ENCODE results near the gene CSK. TPM values are rescaled to one million over a fixed set of nuclear protein-coding genes. Genes with fewer than 3 reads are reported as not detected.

The CSK gene
- polyA plus RNA-seq, 4 donors, result 39.4 to 76.8 (median 53.2) TPM

GRCh38 chr15:74804935-74805334 is 23.1 kb downstream of the CSK start:
- peaks cover 4 to 53% (median 10%) of the 10 kb centered on the region in 3 donors for H3K36me3 ChIP-seq (ENCODE audit: control insufficient read depth in 3 of 3, insufficient read depth in 2 of 3, low read depth in 1 of 3, low read length in 3 of 3)
- DNase-seq (no peak), FAIRE-seq (no peak)
- WGBS, 3 donors, result 68 to 84% (median 80%) methylated on average over 6 of the region's 6 CpGs
- H3K27ac ChIP-seq (ENCODE audit: low read depth in 1 of 3, low read length in 2 of 3), result no peak overlapping the region
- peaks cover 2 to 9% (median 7%) of the 10 kb centered on the region in 3 donors for H3K4me1 ChIP-seq (ENCODE audit: control insufficient read depth in 3 of 3, insufficient read depth in 2 of 3, low read depth in 1 of 3, low read length in 2 of 3)
- no peaks in the 10 kb centered on the region for H3K9me3 ChIP-seq (ENCODE audit: control insufficient read depth in 2 of 2, insufficient read depth in 1 of 2, low read depth in 1 of 2, low read length in 1 of 2)
- no peak overlapping the region for H3K4me3 ChIP-seq (ENCODE audit: low read depth in 1 of 3, low read length in 3 of 3)
- no peaks in the 10 kb centered on the region for H3K27me3 ChIP-seq (ENCODE audit: control insufficient read depth in 3 of 3, insufficient read depth in 3 of 3, low read length in 3 of 3)

GRCh38 chr15:74807282-74807681 is 25.4 kb downstream of the CSK start:
- H3K27ac ChIP-seq (ENCODE audit: low read depth in 1 of 3, low read length in 2 of 3), result no peak overlapping the region
- 16 to 42% (median 31%) methylated on average over 5 of the region's 5 CpGs for WGBS, 3 donors
- H3K4me3 ChIP-seq (ENCODE audit: low read depth in 1 of 3, low read length in 3 of 3), result no peak overlapping the region
- H3K4me1 ChIP-seq (ENCODE audit: control insufficient read depth in 3 of 3, insufficient read depth in 2 of 3, low read depth in 1 of 3, low read length in 2 of 3), result peaks cover 0 to 5% (median 2%) of the 10 kb centered on the region in 3 donors
- H3K27me3 ChIP-seq (ENCODE audit: control insufficient read depth in 3 of 3, insufficient read depth in 3 of 3, low read length in 3 of 3), result no peaks in the 10 kb centered on the region
- peaks cover 0 to 29% (median 5%) of the 10 kb centered on the region in 3 donors for H3K36me3 ChIP-seq (ENCODE audit: control insufficient read depth in 3 of 3, insufficient read depth in 2 of 3, low read depth in 1 of 3, low read length in 3 of 3)
- no peak for DNase-seq
- no peak for FAIRE-seq
- no peaks in the 10 kb centered on the region for H3K9me3 ChIP-seq (ENCODE audit: control insufficient read depth in 2 of 2, insufficient read depth in 1 of 2, low read depth in 1 of 2, low read length in 1 of 2)

DNA sequence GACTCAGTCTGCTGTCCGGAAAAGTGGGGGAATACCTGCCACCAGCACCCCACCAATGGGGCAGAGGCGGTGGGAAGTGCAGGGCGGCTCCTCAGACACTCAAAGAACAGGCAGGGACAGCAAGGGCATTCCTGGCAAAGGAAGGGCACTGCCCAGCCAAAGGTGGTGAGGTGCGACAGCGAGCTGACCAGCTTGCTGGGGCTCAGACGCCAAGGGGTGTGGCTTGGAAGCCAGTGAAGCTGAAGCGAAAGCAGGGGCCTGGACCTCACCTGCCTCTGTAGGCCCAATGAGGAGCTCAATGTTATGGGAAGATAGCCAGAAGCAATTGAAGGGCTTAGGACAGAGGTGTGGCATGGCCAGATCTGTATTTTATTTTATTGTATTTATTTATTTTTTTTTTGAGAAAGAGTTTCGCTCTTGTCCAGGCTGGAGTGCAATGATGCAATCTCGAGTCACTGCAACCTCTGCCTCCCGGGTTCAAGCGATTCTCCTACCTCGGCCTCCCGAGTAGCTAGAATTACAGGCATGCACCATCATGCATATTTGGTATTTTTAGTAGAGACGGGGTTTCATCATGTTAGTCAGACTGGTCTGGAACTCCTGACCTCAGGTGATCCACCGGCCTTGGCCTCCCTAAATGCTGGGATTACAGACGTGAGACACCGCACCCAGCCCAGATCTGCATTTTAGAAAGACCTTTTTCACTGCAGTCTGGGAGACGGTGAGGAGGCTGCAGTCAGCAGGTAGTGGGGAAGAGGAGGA is 26.4 kb downstream of the CSK start:
- Histone ChIP-seq H3K4me3 (ENCODE audit: low read depth in 1 of 3, low read length in 3 of 3) (no peak overlapping the region), H3K27ac (ENCODE audit: low read depth in 1 of 3, low read length in 2 of 3) (peak overlapping the region in 2 of 3 donors; percentile 58 to 81), H3K4me1 (ENCODE audit: control insufficient read depth in 3 of 3, insufficient read depth in 2 of 3, low read depth in 1 of 3, low read length in 2 of 3) (peaks cover 0 to 5% (median 2%) of the 10 kb centered on the region in 3 donors), H3K36me3 (ENCODE audit: control insufficient read depth in 3 of 3, insufficient read depth in 2 of 3, low read depth in 1 of 3, low read length in 3 of 3) (peaks cover 0 to 19% (median 2%) of the 10 kb centered on the region in 3 donors), H3K27me3 (ENCODE audit: control insufficient read depth in 3 of 3, insufficient read depth in 3 of 3, low read length in 3 of 3) (no peaks in the 10 kb centered on the region), H3K9me3 (ENCODE audit: control insufficient read depth in 2 of 2, insufficient read depth in 1 of 2, low read depth in 1 of 2, low read length in 1 of 2) (no peaks in the 10 kb centered on the region)
- WGBS, 3 donors, result 22 to 63% (median 41%) methylated on average over 18 of the region's 18 CpGs
- FAIRE-seq, result no peak
- peak in 1 of 2 donors; percentile 89 for DNase-seq

DNA sequence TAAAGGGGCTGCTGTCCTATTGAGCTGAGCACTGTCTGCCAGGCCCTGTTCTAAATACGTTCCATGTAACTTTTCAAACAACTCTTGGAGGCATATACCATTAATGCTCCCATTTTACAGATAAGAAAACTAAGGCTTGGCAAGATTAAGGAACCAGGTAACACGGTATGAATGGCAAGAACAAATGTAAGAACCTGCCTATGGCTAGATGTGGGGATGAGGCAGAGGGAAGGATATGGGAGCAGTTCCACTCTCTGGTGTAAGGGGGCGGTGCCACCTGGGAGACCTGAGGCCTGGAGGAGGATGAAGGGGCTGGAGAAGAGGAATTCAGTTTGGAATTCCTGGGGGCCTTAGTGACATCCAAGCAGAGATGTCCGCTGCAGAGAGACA is 27.0 kb downstream of the CSK start:
- no peak for DNase-seq
- H3K36me3 ChIP-seq (ENCODE audit: control insufficient read depth in 3 of 3, insufficient read depth in 2 of 3, low read depth in 1 of 3, low read length in 3 of 3), result peaks cover 0 to 14% (median 0%) of the 10 kb centered on the region in 3 donors
- no peak for FAIRE-seq
- WGBS, 3 donors, result 65 to 71% (median 70%) methylated on average over 4 of the region's 4 CpGs
- H3K27me3 ChIP-seq (ENCODE audit: control insufficient read depth in 3 of 3, insufficient read depth in 3 of 3, low read length in 3 of 3), result no peaks in the 10 kb centered on the region
- no peak overlapping the region for H3K4me3 ChIP-seq (ENCODE audit: low read depth in 1 of 3, low read length in 3 of 3)
- no peak overlapping the region for H3K27ac ChIP-seq (ENCODE audit: low read depth in 1 of 3, low read length in 2 of 3)
- H3K9me3 ChIP-seq (ENCODE audit: control insufficient read depth in 2 of 2, insufficient read depth in 1 of 2, low read depth in 1 of 2, low read length in 1 of 2), result no peaks in the 10 kb centered on the region
- H3K4me1 ChIP-seq (ENCODE audit: control insufficient read depth in 3 of 3, insufficient read depth in 2 of 3, low read depth in 1 of 3, low read length in 2 of 3), result peaks cover 0 to 5% (median 2%) of the 10 kb centered on the region in 3 donors

GRCh38 chr15:74809242-74809641 is 27.4 kb downstream of the CSK start:
- no peak overlapping the region for H3K4me3 ChIP-seq (ENCODE audit: low read depth in 1 of 3, low read length in 3 of 3)
- H3K36me3 ChIP-seq (ENCODE audit: control insufficient read depth in 3 of 3, insufficient read depth in 2 of 3, low read depth in 1 of 3, low read length in 3 of 3), result peaks cover 0 to 11% (median 0%) of the 10 kb centered on the region in 3 donors
- peaks cover 0 to 5% (median 2%) of the 10 kb centered on the region in 3 donors for H3K4me1 ChIP-seq (ENCODE audit: control insufficient read depth in 3 of 3, insufficient read depth in 2 of 3, low read depth in 1 of 3, low read length in 2 of 3)
- FAIRE-seq, result no peak
- no peak for DNase-seq
- no peak overlapping the region for H3K27ac ChIP-seq (ENCODE audit: low read depth in 1 of 3, low read length in 2 of 3)
- WGBS, 3 donors, result 83 to 92% (median 89%) methylated on average over 5 of the region's 5 CpGs
- no peaks in the 10 kb centered on the region for H3K9me3 ChIP-seq (ENCODE audit: control insufficient read depth in 2 of 2, insufficient read depth in 1 of 2, low read depth in 1 of 2, low read length in 1 of 2)
- no peaks in the 10 kb centered on the region for H3K27me3 ChIP-seq (ENCODE audit: control insufficient read depth in 3 of 3, insufficient read depth in 3 of 3, low read length in 3 of 3)

DNA sequence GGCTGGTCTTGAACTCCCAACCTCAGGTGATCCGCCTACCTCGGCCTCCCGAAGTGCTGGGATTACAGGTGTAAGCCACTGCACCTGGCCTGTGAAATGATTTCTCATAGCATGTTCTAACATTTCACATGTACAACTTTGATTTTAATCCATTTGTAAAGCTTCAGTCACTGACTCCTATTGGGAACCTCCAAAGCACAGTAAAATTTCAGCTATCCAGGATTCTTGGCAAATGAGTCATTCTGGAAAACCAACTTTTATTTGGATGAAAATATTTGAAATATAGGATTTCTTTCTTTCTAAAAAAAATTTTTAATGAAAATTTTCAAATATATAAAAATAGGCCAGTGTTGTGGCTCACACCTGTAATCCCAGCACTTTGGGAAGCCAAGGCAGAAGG is 28.1 kb downstream of the CSK start:
- no peak overlapping the region for H3K4me3 ChIP-seq (ENCODE audit: low read depth in 1 of 3, low read length in 3 of 3)
- no peak for DNase-seq
- H3K27ac ChIP-seq (ENCODE audit: low read depth in 1 of 3, low read length in 2 of 3), result no peak overlapping the region
- H3K4me1 ChIP-seq (ENCODE audit: control insufficient read depth in 3 of 3, insufficient read depth in 2 of 3, low read depth in 1 of 3, low read length in 2 of 3), result peaks cover 0 to 5% (median 2%) of the 10 kb centered on the region in 3 donors
- FAIRE-seq, result no peak
- H3K9me3 ChIP-seq (ENCODE audit: control insufficient read depth in 2 of 2, insufficient read depth in 1 of 2, low read depth in 1 of 2, low read length in 1 of 2), result no peaks in the 10 kb centered on the region
- WGBS, 3 donors, result 75 to 82% (median 82%) methylated on average over 3 of the region's 3 CpGs
- H3K27me3 ChIP-seq (ENCODE audit: control insufficient read depth in 3 of 3, insufficient read depth in 3 of 3, low read length in 3 of 3), result no peaks in the 10 kb centered on the region
- peaks cover 0 to 4% (median 0%) of the 10 kb centered on the region in 3 donors for H3K36me3 ChIP-seq (ENCODE audit: control insufficient read depth in 3 of 3, insufficient read depth in 2 of 3, low read depth in 1 of 3, low read length in 3 of 3)

DNA sequence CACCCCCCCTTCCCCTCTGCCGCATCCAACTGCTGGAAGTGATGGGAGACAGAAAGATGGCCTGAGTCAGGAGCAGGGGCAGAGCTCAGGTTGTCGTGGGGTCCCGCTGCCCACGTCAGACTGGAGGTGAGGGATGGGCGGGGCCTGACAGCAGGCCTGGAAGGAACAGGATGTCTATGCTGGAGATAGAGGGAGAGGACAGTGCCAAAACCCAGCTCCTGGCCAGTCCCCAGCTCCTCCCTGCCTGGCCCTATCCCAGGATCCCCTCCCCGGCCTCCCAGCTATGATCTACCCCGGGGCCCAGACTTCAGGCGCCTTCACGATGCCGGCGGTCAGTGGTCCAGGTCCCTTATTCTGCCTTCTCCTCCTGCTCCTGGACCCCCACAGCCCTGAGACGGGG is 30.7 kb downstream of the CSK start, which contains the start of gene LMAN1L:
Gene LMAN1L (plus strand): TSS at position 303 of the 400 bp plus-strand sequence. CDS start 20 bp downstream, at position 323.
- H3K4me3 ChIP-seq (ENCODE audit: low read depth in 1 of 3, low read length in 3 of 3), result no peak within 1 kb of the TSS
- peaks cover 0 to 2% (median 0%) of the 10 kb centered on the region in 3 donors for H3K4me1 ChIP-seq (ENCODE audit: control insufficient read depth in 3 of 3, insufficient read depth in 2 of 3, low read depth in 1 of 3, low read length in 2 of 3)
- H3K9me3 ChIP-seq (ENCODE audit: control insufficient read depth in 2 of 2, insufficient read depth in 1 of 2, low read depth in 1 of 2, low read length in 1 of 2), result no peaks in the 10 kb centered on the region
- DNase-seq, result no peak
- no peak within 1 kb of the TSS for H3K27ac ChIP-seq (ENCODE audit: low read depth in 1 of 3, low read length in 2 of 3)
- no peaks in the 10 kb centered on the region for H3K36me3 ChIP-seq (ENCODE audit: control insufficient read depth in 3 of 3, insufficient read depth in 2 of 3, low read depth in 1 of 3, low read length in 3 of 3)
- no peaks in the 10 kb centered on the region for H3K27me3 ChIP-seq (ENCODE audit: control insufficient read depth in 3 of 3, insufficient read depth in 3 of 3, low read length in 3 of 3)
- WGBS, 3 donors, result 76 to 86% (median 79%) methylated on average over 8 to 12 of the region's 12 CpGs
- no peak for FAIRE-seq

DNA sequence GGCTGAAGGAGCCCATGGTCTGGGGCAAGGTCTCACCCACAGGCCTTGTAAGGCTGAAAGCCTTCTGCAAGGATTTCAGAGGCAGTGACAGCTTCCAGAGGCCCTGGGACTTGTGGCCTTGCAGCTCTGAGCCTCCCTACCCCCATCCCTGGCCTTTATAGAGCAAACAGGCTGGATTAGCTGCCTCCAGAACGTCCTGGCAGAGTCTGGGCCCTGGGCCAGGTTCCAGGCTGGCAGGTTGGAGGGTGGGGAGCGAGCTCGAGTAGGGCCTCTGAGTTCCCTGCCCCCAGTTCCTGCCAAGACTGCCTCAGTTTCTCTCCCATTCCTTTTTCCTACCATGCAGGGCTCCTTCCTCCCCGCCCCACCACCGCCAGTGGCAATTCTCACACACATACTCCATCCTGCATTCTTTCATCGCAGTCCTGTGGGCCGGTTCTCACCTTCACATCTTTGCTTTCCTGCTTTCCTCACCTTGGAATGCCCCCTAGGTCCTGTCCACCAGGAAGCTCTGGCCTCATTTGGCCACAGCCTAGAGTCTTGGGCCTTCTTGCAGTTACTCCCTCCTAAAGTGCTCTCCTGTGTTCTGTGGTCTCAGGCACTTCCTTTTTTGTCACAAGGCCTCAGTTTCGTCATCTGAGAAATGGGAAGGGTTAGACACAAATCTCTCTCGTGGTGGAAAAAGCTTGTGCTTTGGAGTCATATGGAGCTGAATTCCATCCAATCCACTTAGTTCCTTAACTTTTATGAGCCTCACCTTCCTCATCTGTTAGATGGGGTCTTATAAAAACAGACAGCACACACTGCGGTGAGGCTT is 33.4 kb downstream of the CSK start:
- WGBS, 3 donors, result 47 to 64% (median 62%) methylated on average over 10 of the region's 10 CpGs
- H3K4me3 ChIP-seq (ENCODE audit: low read depth in 1 of 3, low read length in 3 of 3), result no peak overlapping the region
- H3K9me3 ChIP-seq (ENCODE audit: control insufficient read depth in 2 of 2, insufficient read depth in 1 of 2, low read depth in 1 of 2, low read length in 1 of 2), result no peaks in the 10 kb centered on the region
- no peak overlapping the region for H3K27ac ChIP-seq (ENCODE audit: low read depth in 1 of 3, low read length in 2 of 3)
- FAIRE-seq (no peak), DNase-seq (peak in 1 of 2 donors; percentile 71)
- peaks cover 0 to 10% (median 3%) of the 10 kb centered on the region in 3 donors for H3K4me1 ChIP-seq (ENCODE audit: control insufficient read depth in 3 of 3, insufficient read depth in 2 of 3, low read depth in 1 of 3, low read length in 2 of 3)
- no peaks in the 10 kb centered on the region for H3K36me3 ChIP-seq (ENCODE audit: control insufficient read depth in 3 of 3, insufficient read depth in 2 of 3, low read depth in 1 of 3, low read length in 3 of 3)
- no peaks in the 10 kb centered on the region for H3K27me3 ChIP-seq (ENCODE audit: control insufficient read depth in 3 of 3, insufficient read depth in 3 of 3, low read length in 3 of 3)

Data from small intestine (tissue), 7 donors.